Endothelial cell of umbilical vein (primary cell): ENCODE measurements around the gene FMR1NB. TPM values are rescaled to one million over a fixed set of nuclear protein-coding genes. Genes with fewer than 3 reads are reported as not detected.

Source experiments
- BruUV-seq: library from RNA; stranded (reverse); fragments of 400-500 nt; replicated peaks from 2 replicates; lab custom pipeline; 2021; lab: Mats Ljungman, UMichigan
- CTCF ChIA-PET: fragments of 300-600, 350-600 bp; sonication (Branson Sonifier 250); formaldehyde crosslinking; loops from one replicate; lab custom pipeline; 2021; ENCODE audit warnings: antibody characterized with exemption, inconsistent platforms; lab: Charles Lee
- POLR2A ChIA-PET: fragments of 300-600, 350-600 bp; sonication (Branson Sonifier 250); formaldehyde crosslinking; loops from one replicate; lab custom pipeline; 2021; ENCODE audit warnings: antibody characterized with exemption, inconsistent platforms; lab: Charles Lee
- DNase-seq: peaks from one replicate; pipeline ENCODE4 v3.0.0-alpha.2; 2011; ENCODE audit warnings: low read depth, low spot score
- FAIRE-seq: peaks from 2 replicates; lab custom pipeline; 2011; peaks lifted over from hg19 to GRCh38; lab: Jason Lieb, UNC
- H2AFZ ChIP-seq: 2 replicates; pipeline ENCODE4 v1.6.0; 2012; ENCODE audit warnings: low read depth, low read length, control low read depth, inconsistent platforms
- H3K27ac ChIP-seq: 2 replicates; pipeline ENCODE4 v1.5.1; 2011; ENCODE audit warnings: low read depth, mild to moderate bottlenecking, control low read depth, low read length, moderate library complexity; ENCODE audit not compliant: insufficient read depth
- H3K27me3 ChIP-seq, 2 experiments: 2 replicates each; pipeline versions ENCODE4 v1.6.0 to v1.6.1; 2011; ENCODE audit warnings: low read length in 2 of 2, mixed read lengths in 1 of 2; ENCODE audit not compliant: control insufficient read depth in 2 of 2, insufficient read depth in 2 of 2
- H3K36me3 ChIP-seq, 2 experiments: 2 replicates in 1 of 2; 3 replicates in 1 of 2; pipeline ENCODE4 v1.5.1; 2011; ENCODE audit warnings: low read length in 2 of 2, mild to moderate bottlenecking in 1 of 2, moderate library complexity in 1 of 2; ENCODE audit not compliant: control insufficient read depth in 2 of 2, insufficient read depth in 2 of 2; ENCODE audit errors: extremely low read depth in 1 of 2
- H3K4me1 ChIP-seq: 3 replicates; pipeline ENCODE4 v1.5.1; 2011; ENCODE audit warnings: mild to moderate bottlenecking, low read length; ENCODE audit not compliant: control insufficient read depth, insufficient read depth; ENCODE audit errors: extremely low read depth
- H3K4me2 ChIP-seq: 2 replicates; pipeline ENCODE4 v1.6.1; 2011; ENCODE audit warnings: low read length, control low read depth, mixed read lengths; ENCODE audit not compliant: insufficient read depth
- H3K4me3 ChIP-seq, 3 experiments: fragments of 200-600 bp in 1 of 3; sonication (generic), shearing (Covaris generic) in 1 of 3; replicated peaks in 1 of 3; 2 replicates each; pipeline ENCODE4 v1.5.1; 2011 to 2016; ENCODE audit warnings: control low read depth in 3 of 3, low read length in 3 of 3, mild to moderate bottlenecking in 2 of 3, inconsistent platforms in 1 of 3, low read depth in 1 of 3, moderate library complexity in 1 of 3; ENCODE audit not compliant: insufficient read depth in 1 of 3
- H3K79me2 ChIP-seq: 2 replicates; pipeline ENCODE4 v1.6.0; 2012; ENCODE audit warnings: low read length, inconsistent platforms; ENCODE audit not compliant: control insufficient read depth, insufficient read depth
- H3K9ac ChIP-seq: replicated peaks from 2 replicates; pipeline ENCODE3; 2011; ENCODE audit warnings: low read length, control low read depth; ENCODE audit not compliant: insufficient read depth; ENCODE audit errors: extremely low read depth
- H3K9me1 ChIP-seq: replicated peaks from 3 replicates; pipeline ENCODE4 v1.6.0; 2011; ENCODE audit warnings: mild to moderate bottlenecking, low read length; ENCODE audit not compliant: control insufficient read depth, insufficient read depth; ENCODE audit errors: extremely low read depth
- H3K9me3 ChIP-seq: replicated peaks from 2 replicates; pipeline ENCODE4 v1.5.1; 2012; ENCODE audit warnings: low read length, inconsistent platforms; ENCODE audit not compliant: control insufficient read depth, insufficient read depth
- H4K20me1 ChIP-seq: replicated peaks from 2 replicates; pipeline ENCODE3; 2011; ENCODE audit warnings: mild to moderate bottlenecking, low read length; ENCODE audit not compliant: control insufficient read depth, insufficient read depth; ENCODE audit errors: extremely low read depth
- EZH2 ChIP-seq: IDR thresholded peaks from 2 replicates; pipeline ENCODE4 v1.6.1; 2012; ENCODE audit warnings: borderline replicate concordance, low read depth, mild to moderate bottlenecking, moderate library complexity, low read length, inconsistent platforms; ENCODE audit not compliant: severe bottlenecking
- FOS ChIP-seq: IDR thresholded peaks from 2 replicates; pipeline ENCODE4 v1.6.1; 2011; ENCODE audit warnings: mild to moderate bottlenecking, low read length, moderate library complexity, borderline replicate concordance; ENCODE audit not compliant: insufficient read depth
- GATA2 ChIP-seq: IDR thresholded peaks from 2 replicates; pipeline ENCODE4 v1.7.0; 2011; ENCODE audit warnings: low read depth, mild to moderate bottlenecking, moderate library complexity, mixed read lengths, low read length; ENCODE audit not compliant: insufficient read length, insufficient read depth
- JUN ChIP-seq: IDR thresholded peaks from 2 replicates; pipeline ENCODE4 v1.6.1; 2011; ENCODE audit warnings: borderline replicate concordance, low read depth; ENCODE audit not compliant: insufficient read length, insufficient read depth
- MAX ChIP-seq: IDR thresholded peaks from 2 replicates; pipeline ENCODE4 v1.6.1; 2011; ENCODE audit not compliant: insufficient read depth, insufficient read length
- MYC ChIP-seq: IDR thresholded peaks from one replicate; pipeline ENCODE4 v1.6.1; 2011; ENCODE audit warnings: mild to moderate bottlenecking, low read depth, low read length
- POLR2A ChIP-seq: IDR thresholded peaks from 2 replicates; pipeline ENCODE4 v1.6.1; 2012; ENCODE audit warnings: low read depth, mild to moderate bottlenecking, control low read depth, low read length
- POLR2AphosphoS5 ChIP-seq: IDR thresholded peaks from 2 replicates; pipeline ENCODE4 v1.6.1; 2012; ENCODE audit warnings: low read depth, mild to moderate bottlenecking, control low read depth, low read length, moderate library complexity; ENCODE audit not compliant: insufficient read depth
- dilution Hi-C: fragments of 300-500 bp; cut with MboI; formaldehyde crosslinking; loops from one replicate; pipeline ENCODE4 v1.15.0; 2019; ENCODE audit warnings: low sequenced_read_pairs; ENCODE audit not compliant: extremely low pct_ligation_motif_present
- intact Hi-C: fragments of 100-400 bp; cut with micrococcal nuclease; formaldehyde crosslinking; loops from one replicate; pipeline ENCODE4 v1.10.0; 2022
- polyA plus RNA-seq, 4 experiments: library from polyadenylated mRNA; depleted of rRNA in 3 of 4; stranded (reverse) in 3 of 4; unstranded in 1 of 4; fragments of >200 nt; gene quantifications; 2 replicates each; pipeline versions ENCODE4 v1.2.1 to v1.2.3, GENCODE V29; 2011 to 2012; ENCODE audit warnings: missing spikeins in 1 of 4
- total RNA-seq: library from RNA; stranded (reverse); gene quantifications from 2 replicates; pipeline ENCODE4 v1.2.3, GENCODE V29; 2021
- TF ChIP-seq, protein P1 (sequence below), 2 donors: IDR thresholded peaks; 1 replicate in 1 of 2; 2 replicates in 1 of 2; pipeline ENCODE4 v1.5.1; 2011; ENCODE audit warnings: low read length in 2 of 2, mild to moderate bottlenecking in 2 of 2, moderate library complexity in 2 of 2, control low read depth in 1 of 2, inconsistent platforms in 1 of 2, low read depth in 1 of 2; ENCODE audit not compliant: insufficient read depth in 1 of 2; ENCODE audit errors: extremely low read depth in 1 of 2

The FMR1NB gene
- total and polyA plus RNA-seq, 2 donors (not counting 3 experiments of a cell fraction or from before 2014, with no cell fraction given), result not detected

DNA sequence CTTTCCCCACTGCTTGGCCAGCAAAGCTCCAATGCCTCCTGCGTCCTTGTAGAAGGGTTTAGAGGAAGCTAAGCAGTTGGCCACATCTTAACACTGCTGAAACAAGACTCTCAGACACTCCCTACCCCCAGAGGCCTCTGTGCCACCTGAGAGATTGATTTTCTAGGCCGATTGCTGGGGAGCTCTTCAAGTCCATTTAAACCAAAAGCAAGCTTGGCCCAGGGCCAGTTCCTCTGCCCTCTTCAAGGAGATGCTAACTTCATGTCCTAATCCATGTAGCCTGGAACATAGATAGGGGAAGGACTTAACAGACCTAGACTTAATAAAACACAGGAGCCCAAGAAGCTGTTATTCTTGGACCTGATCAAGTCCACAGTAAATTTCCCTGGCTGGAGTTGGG, 27.2 kb upstream of the FMR1NB start:
- Histone ChIP-seq H3K79me2 (no peaks in the 10 kb centered on the region), H3K9me1 (no peaks in the 10 kb centered on the region), H3K4me1 (no peaks in the 10 kb centered on the region), H3K27me3 (no peaks in the 10 kb centered on the region), H4K20me1 (no peaks in the 10 kb centered on the region), H3K4me2 (no peak overlapping the region), H3K9me3 (no peaks in the 10 kb centered on the region), H3K4me3 (no peak overlapping the region), H3K27ac (no peak overlapping the region), H2AFZ (no peak overlapping the region), H3K9ac (no peak overlapping the region), H3K36me3 (no peaks in the 10 kb centered on the region)
- POLR2A ChIA-PET, result no interaction called here
- DNase-seq (no peak), FAIRE-seq (no peak)
- no peak for TF ChIP-seq FOS
- TF ChIP-seq GATA2, result no peak
- no peak for TF ChIP-seq MAX
- TF ChIP-seq POLR2AphosphoS5, result no peak
- TF ChIP-seq JUN, result no peak
- TF ChIP-seq POLR2A, result no peak
- TF ChIP-seq MYC, result no peak
- TF ChIP-seq, protein P1, sequence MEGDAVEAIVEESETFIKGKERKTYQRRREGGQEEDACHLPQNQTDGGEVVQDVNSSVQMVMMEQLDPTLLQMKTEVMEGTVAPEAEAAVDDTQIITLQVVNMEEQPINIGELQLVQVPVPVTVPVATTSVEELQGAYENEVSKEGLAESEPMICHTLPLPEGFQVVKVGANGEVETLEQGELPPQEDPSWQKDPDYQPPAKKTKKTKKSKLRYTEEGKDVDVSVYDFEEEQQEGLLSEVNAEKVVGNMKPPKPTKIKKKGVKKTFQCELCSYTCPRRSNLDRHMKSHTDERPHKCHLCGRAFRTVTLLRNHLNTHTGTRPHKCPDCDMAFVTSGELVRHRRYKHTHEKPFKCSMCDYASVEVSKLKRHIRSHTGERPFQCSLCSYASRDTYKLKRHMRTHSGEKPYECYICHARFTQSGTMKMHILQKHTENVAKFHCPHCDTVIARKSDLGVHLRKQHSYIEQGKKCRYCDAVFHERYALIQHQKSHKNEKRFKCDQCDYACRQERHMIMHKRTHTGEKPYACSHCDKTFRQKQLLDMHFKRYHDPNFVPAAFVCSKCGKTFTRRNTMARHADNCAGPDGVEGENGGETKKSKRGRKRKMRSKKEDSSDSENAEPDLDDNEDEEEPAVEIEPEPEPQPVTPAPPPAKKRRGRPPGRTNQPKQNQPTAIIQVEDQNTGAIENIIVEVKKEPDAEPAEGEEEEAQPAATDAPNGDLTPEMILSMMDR (IDR thresholded peaks at IDR 0.05; ENCODE audit: extremely low read depth in 1 of 2, insufficient read depth in 1 of 2, low read depth in 1 of 2, low read length in 2 of 2), result no peak
- TF ChIP-seq EZH2, result no peak
- BruUV-seq, result no TSS peak
- CTCF ChIA-PET, result no interaction called here
- dilution Hi-C loops, result no loop called here
- intact Hi-C loops, result no loop called here
